SHP77 (cell line): ENCODE measurements around the gene ULBP3.
"Not testable (repeated sequence)": the region's sequence is repeated elsewhere in the genome, so short reads cannot be mapped to it uniquely, and the experiment has no call there.

Source experiments
- DNase-seq, 2 experiments: peaks; one replicate each; lab custom pipeline; 2025; lab: John Stamatoyannopoulos, UW

ULBP3 gene

GRCh38 chr6:150076196-150076893 is 7.4 kb upstream of the ULBP3 start:
- peak in 1 of 2 experiments; percentile 31 for DNase-seq

GRCh38 chr6:150075034-150075421 is 6.1 kb upstream of the ULBP3 start:
- DNase-seq = no peak

GRCh38 chr6:150074396-150075033 is 5.6 kb upstream of the ULBP3 start:
- DNase-seq = not testable (repeated sequence)

DNA sequence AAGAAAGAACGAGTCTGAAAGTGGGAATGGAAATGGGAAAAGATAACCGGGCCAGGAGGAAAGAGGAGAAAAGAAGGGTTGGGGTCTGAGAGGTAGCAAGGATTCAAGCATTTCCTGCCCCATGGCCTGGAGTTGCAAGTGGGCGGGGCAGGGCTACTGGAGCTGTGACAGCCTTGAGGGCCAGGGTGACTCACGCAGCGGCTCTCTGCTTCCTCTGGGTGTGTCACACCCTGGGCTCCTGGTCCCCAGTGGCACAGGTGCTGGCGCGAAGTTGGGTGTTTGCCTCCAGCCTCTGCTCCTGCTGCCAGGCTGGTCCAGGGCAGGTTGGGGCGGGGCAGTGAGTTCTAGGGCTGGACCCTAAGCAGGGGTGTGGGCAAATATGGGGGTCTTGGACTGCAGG is 3.3 kb upstream of the ULBP3 start:
- DNase-seq = peak; percentile 63 to 88

GRCh38 chr6:150070236-150070818 is 1.4 kb upstream of the ULBP3 start:
- no peak for DNase-seq

- peak; percentile 56 to 66 for DNase-seq
Measured at GRCh38 chr6:150069706-150070105, 785 bp upstream of the ULBP3 start.

- no peak for DNase-seq
Measured at GRCh38 chr6:150068151-150068550, 770 bp downstream of the ULBP3 start.

DNA sequence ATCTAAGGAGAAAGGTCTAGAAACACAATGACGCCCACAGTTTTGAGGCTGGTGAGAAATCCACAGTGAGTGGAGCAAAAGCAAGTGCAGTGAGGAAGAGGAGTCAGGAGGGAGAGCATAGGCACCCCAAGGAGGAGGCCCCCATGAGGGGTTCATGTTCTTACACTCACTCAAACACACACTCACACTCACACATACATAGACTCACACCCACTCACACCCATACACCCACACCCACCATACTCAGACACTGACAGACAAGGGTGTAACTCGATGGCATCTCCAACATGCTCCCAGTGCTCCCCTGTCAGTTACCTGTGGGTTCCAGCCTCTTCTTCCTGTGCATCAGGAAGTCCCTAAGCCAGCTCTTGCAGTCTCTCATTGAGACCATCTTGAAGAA is 3.8 kb downstream of the ULBP3 start:
- no peak for DNase-seq

DNA sequence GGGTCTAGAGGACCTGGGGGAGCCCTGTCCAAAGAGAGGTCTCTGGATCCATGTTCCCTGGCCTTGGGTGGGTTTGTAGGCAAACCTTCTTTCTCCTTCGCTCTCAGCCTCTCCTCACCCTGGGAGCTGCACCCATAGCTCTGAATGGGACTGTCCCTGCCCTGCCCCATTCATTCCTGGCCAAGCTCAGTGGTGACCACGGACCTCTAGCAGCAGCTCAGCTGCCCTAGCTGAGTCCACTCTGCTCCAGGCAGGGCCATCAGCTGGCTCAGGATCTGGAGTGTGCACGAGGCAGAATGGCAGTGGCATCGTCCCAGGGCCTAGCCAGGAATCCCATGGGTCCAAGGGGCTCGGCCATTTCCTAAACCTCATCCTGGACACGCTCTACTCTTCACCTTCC is 5.3 kb downstream of the ULBP3 start:
- DNase-seq = no peak

GRCh38 chr6:150059973-150060372 is 8.9 kb downstream of the ULBP3 start:
- not testable (repeated sequence) for DNase-seq

- no peak for DNase-seq
Measured at GRCh38 chr6:150058986-150059385, 9.9 kb downstream of the ULBP3 start.

DNA sequence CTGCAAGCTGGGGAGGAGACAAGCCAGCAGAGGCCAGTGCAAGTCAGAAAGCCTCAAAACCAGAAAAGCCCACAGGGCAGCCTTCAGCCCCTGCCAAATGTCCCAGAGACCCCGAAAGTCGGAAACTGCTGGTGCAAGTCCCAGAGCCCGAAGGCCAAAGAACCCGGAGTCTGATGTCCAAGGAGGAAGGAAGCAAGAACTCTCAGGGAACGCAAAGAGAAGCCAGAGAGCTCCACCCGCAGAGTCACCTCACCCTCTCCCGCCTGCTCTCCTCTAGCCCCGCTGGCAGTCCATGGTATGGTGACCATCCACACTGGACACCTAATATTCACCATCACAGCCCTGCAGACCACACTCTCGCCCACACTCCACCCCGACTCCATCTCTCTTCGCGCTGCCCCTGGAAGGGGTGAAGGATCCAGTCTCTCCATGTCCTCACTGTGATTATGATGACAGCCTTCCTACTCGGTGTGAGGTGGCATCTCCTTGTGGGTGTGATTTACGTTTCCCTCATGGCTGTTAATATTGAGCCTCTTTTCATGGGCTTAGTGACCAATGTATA is 10.6 kb downstream of the ULBP3 start:
- DNase-seq = no peak

- DNase-seq = no peak
Measured at GRCh38 chr6:150057501-150057951, 11.4 kb downstream of the ULBP3 start.

- no peak for DNase-seq
Measured at GRCh38 chr6:150056916-150057315, 12.0 kb downstream of the ULBP3 start.

DNA sequence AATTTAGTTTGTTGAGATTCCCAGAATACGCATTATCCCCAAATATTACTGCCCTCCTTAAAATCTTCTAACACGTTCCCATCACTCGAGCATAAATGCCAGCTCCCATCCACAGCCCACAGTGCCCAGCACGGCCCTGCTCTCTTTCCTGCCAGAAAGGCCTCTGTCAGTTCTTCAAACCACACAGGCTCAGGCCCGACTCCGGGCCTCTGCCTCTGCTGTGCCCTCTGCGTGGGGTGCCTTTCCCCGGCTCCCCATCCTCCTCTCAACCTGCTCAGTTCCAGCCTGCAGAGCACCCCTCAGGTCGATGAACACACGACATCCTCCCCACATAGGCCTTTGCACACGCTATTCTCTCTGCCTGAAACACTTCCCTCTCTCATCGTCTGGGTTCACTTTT is 12.8 kb downstream of the ULBP3 start:
- DNase-seq = no peak

- DNase-seq = no peak
Measured at GRCh38 chr6:150055131-150055530, 13.8 kb downstream of the ULBP3 start.

GRCh38 chr6:150053450-150053849 is 15.5 kb downstream of the ULBP3 start:
- no peak for DNase-seq

GRCh38 chr6:150050846-150051245 is 18.1 kb downstream of the ULBP3 start:
- DNase-seq = no peak

- DNase-seq = no peak
Measured at GRCh38 chr6:150048099-150048498, 20.8 kb downstream of the ULBP3 start.

- DNase-seq = no peak
Measured at GRCh38 chr6:150046943-150047342, 22.0 kb downstream of the ULBP3 start.

GRCh38 chr6:150044621-150045145 is 24.2 kb downstream of the ULBP3 start:
- no peak for DNase-seq

GRCh38 chr6:150043501-150044412 is 25.2 kb downstream of the ULBP3 start:
- no peak for DNase-seq
